Endothelial cell of umbilical vein (primary cell): ENCODE data around the gene OTOGL. TPM values are rescaled to one million over a fixed set of nuclear protein-coding genes. Genes with fewer than 3 reads are reported as not detected.

Source experiments
- BruUV-seq: library from RNA; stranded (reverse); fragments of 400-500 nt; replicated peaks from 2 replicates; lab custom pipeline; 2021; lab: Mats Ljungman, UMichigan
- CTCF ChIA-PET: fragments of 300-600, 350-600 bp; sonication (Branson Sonifier 250); formaldehyde crosslinking; loops from one replicate; lab custom pipeline; 2021; ENCODE audit warnings: antibody characterized with exemption, inconsistent platforms; lab: Charles Lee
- POLR2A ChIA-PET: fragments of 300-600, 350-600 bp; sonication (Branson Sonifier 250); formaldehyde crosslinking; loops from one replicate; lab custom pipeline; 2021; ENCODE audit warnings: antibody characterized with exemption, inconsistent platforms; lab: Charles Lee
- DNase-seq: peaks from one replicate; pipeline ENCODE4 v3.0.0-alpha.2; 2011; ENCODE audit warnings: low read depth, low spot score
- FAIRE-seq: peaks from 2 replicates; lab custom pipeline; 2011; peaks lifted over from hg19 to GRCh38; lab: Jason Lieb, UNC
- H2AFZ ChIP-seq: 2 replicates; pipeline ENCODE4 v1.6.0; 2012; ENCODE audit warnings: low read depth, low read length, control low read depth, inconsistent platforms
- H3K27ac ChIP-seq: 2 replicates; pipeline ENCODE4 v1.5.1; 2011; ENCODE audit warnings: low read depth, mild to moderate bottlenecking, control low read depth, low read length, moderate library complexity; ENCODE audit not compliant: insufficient read depth
- H3K27me3 ChIP-seq, 2 experiments: 2 replicates each; pipeline versions ENCODE4 v1.6.0 to v1.6.1; 2011; ENCODE audit warnings: low read length in 2 of 2, mixed read lengths in 1 of 2; ENCODE audit not compliant: control insufficient read depth in 2 of 2, insufficient read depth in 2 of 2
- H3K36me3 ChIP-seq, 2 experiments: 2 replicates in 1 of 2; 3 replicates in 1 of 2; pipeline ENCODE4 v1.5.1; 2011; ENCODE audit warnings: low read length in 2 of 2, mild to moderate bottlenecking in 1 of 2, moderate library complexity in 1 of 2; ENCODE audit not compliant: control insufficient read depth in 2 of 2, insufficient read depth in 2 of 2; ENCODE audit errors: extremely low read depth in 1 of 2
- H3K4me1 ChIP-seq: 3 replicates; pipeline ENCODE4 v1.5.1; 2011; ENCODE audit warnings: mild to moderate bottlenecking, low read length; ENCODE audit not compliant: control insufficient read depth, insufficient read depth; ENCODE audit errors: extremely low read depth
- H3K4me2 ChIP-seq: 2 replicates; pipeline ENCODE4 v1.6.1; 2011; ENCODE audit warnings: low read length, control low read depth, mixed read lengths; ENCODE audit not compliant: insufficient read depth
- H3K4me3 ChIP-seq, 3 experiments: fragments of 200-600 bp in 1 of 3; sonication (generic), shearing (Covaris generic) in 1 of 3; replicated peaks in 1 of 3; 2 replicates each; pipeline ENCODE4 v1.5.1; 2011 to 2016; ENCODE audit warnings: control low read depth in 3 of 3, low read length in 3 of 3, mild to moderate bottlenecking in 2 of 3, inconsistent platforms in 1 of 3, low read depth in 1 of 3, moderate library complexity in 1 of 3; ENCODE audit not compliant: insufficient read depth in 1 of 3
- H3K79me2 ChIP-seq: 2 replicates; pipeline ENCODE4 v1.6.0; 2012; ENCODE audit warnings: low read length, inconsistent platforms; ENCODE audit not compliant: control insufficient read depth, insufficient read depth
- H3K9ac ChIP-seq: replicated peaks from 2 replicates; pipeline ENCODE3; 2011; ENCODE audit warnings: low read length, control low read depth; ENCODE audit not compliant: insufficient read depth; ENCODE audit errors: extremely low read depth
- H3K9me1 ChIP-seq: replicated peaks from 3 replicates; pipeline ENCODE4 v1.6.0; 2011; ENCODE audit warnings: mild to moderate bottlenecking, low read length; ENCODE audit not compliant: control insufficient read depth, insufficient read depth; ENCODE audit errors: extremely low read depth
- H3K9me3 ChIP-seq: replicated peaks from 2 replicates; pipeline ENCODE4 v1.5.1; 2012; ENCODE audit warnings: low read length, inconsistent platforms; ENCODE audit not compliant: control insufficient read depth, insufficient read depth
- H4K20me1 ChIP-seq: replicated peaks from 2 replicates; pipeline ENCODE3; 2011; ENCODE audit warnings: mild to moderate bottlenecking, low read length; ENCODE audit not compliant: control insufficient read depth, insufficient read depth; ENCODE audit errors: extremely low read depth
- CTCF ChIP-seq, 2 donors: IDR thresholded peaks; 1 replicate in 1 of 2; 2 replicates in 1 of 2; pipeline ENCODE4 v1.5.1; 2011; ENCODE audit warnings: low read length in 2 of 2, mild to moderate bottlenecking in 2 of 2, moderate library complexity in 2 of 2, control low read depth in 1 of 2, inconsistent platforms in 1 of 2, low read depth in 1 of 2; ENCODE audit not compliant: insufficient read depth in 1 of 2; ENCODE audit errors: extremely low read depth in 1 of 2
- EZH2 ChIP-seq: IDR thresholded peaks from 2 replicates; pipeline ENCODE4 v1.6.1; 2012; ENCODE audit warnings: borderline replicate concordance, low read depth, mild to moderate bottlenecking, moderate library complexity, low read length, inconsistent platforms; ENCODE audit not compliant: severe bottlenecking
- FOS ChIP-seq: IDR thresholded peaks from 2 replicates; pipeline ENCODE4 v1.6.1; 2011; ENCODE audit warnings: mild to moderate bottlenecking, low read length, moderate library complexity, borderline replicate concordance; ENCODE audit not compliant: insufficient read depth
- GATA2 ChIP-seq: IDR thresholded peaks from 2 replicates; pipeline ENCODE4 v1.7.0; 2011; ENCODE audit warnings: low read depth, mild to moderate bottlenecking, moderate library complexity, mixed read lengths, low read length; ENCODE audit not compliant: insufficient read length, insufficient read depth
- JUN ChIP-seq: IDR thresholded peaks from 2 replicates; pipeline ENCODE4 v1.6.1; 2011; ENCODE audit warnings: borderline replicate concordance, low read depth; ENCODE audit not compliant: insufficient read length, insufficient read depth
- MAX ChIP-seq: IDR thresholded peaks from 2 replicates; pipeline ENCODE4 v1.6.1; 2011; ENCODE audit not compliant: insufficient read depth, insufficient read length
- MYC ChIP-seq: IDR thresholded peaks from one replicate; pipeline ENCODE4 v1.6.1; 2011; ENCODE audit warnings: mild to moderate bottlenecking, low read depth, low read length
- POLR2A ChIP-seq: IDR thresholded peaks from 2 replicates; pipeline ENCODE4 v1.6.1; 2012; ENCODE audit warnings: low read depth, mild to moderate bottlenecking, control low read depth, low read length
- POLR2AphosphoS5 ChIP-seq: IDR thresholded peaks from 2 replicates; pipeline ENCODE4 v1.6.1; 2012; ENCODE audit warnings: low read depth, mild to moderate bottlenecking, control low read depth, low read length, moderate library complexity; ENCODE audit not compliant: insufficient read depth
- dilution Hi-C: fragments of 300-500 bp; cut with MboI; formaldehyde crosslinking; loops from one replicate; pipeline ENCODE4 v1.15.0; 2019; ENCODE audit warnings: low sequenced_read_pairs; ENCODE audit not compliant: extremely low pct_ligation_motif_present
- intact Hi-C: fragments of 100-400 bp; cut with micrococcal nuclease; formaldehyde crosslinking; loops from one replicate; pipeline ENCODE4 v1.10.0; 2022
- polyA plus RNA-seq, 4 experiments: library from polyadenylated mRNA; depleted of rRNA in 3 of 4; stranded (reverse) in 3 of 4; unstranded in 1 of 4; fragments of >200 nt; gene quantifications; 2 replicates each; pipeline versions ENCODE4 v1.2.1 to v1.2.3, GENCODE V29; 2011 to 2012; ENCODE audit warnings: missing spikeins in 1 of 4
- total RNA-seq: library from RNA; stranded (reverse); gene quantifications from 2 replicates; pipeline ENCODE4 v1.2.3, GENCODE V29; 2021

The OTOGL gene
- total and polyA plus RNA-seq, 2 donors (not counting 3 experiments of a cell fraction or from before 2014, with no cell fraction given): 1.4 to 2.0 TPM

DNA sequence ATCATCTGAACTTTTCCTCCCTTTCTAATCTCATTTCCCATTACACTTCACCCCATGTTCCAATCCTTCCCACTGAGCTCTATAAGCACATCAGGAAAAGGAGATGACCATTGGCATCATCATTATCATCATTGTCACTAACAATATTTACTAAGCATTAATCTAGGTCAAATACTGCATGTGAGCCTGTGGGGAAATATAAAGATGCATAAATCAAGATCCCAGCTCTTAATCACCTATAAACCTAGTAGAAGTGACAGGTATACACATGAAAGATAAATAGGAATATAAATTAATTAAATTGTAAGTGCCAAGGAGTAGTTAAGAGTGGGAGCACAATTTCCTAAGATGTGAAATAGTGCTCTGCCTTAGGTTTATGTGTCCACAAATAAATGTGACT, 100.6 kb downstream of the OTOGL start:
- H3K9ac ChIP-seq: no peak overlapping the region
- H3K79me2 ChIP-seq: no peaks in the 10 kb centered on the region
- FAIRE-seq (no peak), DNase-seq (no peak)
- no peaks in the 10 kb centered on the region for H3K4me1 ChIP-seq
- no peak overlapping the region for H3K4me3 ChIP-seq
- dilution Hi-C loops: no loop called here
- ChIA-PET POLR2A (no interaction called here), CTCF (interaction anchor here (0.6 to 6.9 kb wide), 7 partner anchors 27 to 563 kb away, joined by 3 to 89 read pairs (median 4); no protein-coding TSS in a partner anchor)
- H2AFZ ChIP-seq: no peak overlapping the region
- TF ChIP-seq MAX (no peak), EZH2 (no peak), GATA2 (no peak), JUN (no peak), MYC (no peak), POLR2A (no peak), POLR2AphosphoS5 (no peak), CTCF (IDR thresholded peaks at IDR 0.05; ENCODE audit: extremely low read depth in 1 of 2, insufficient read depth in 1 of 2, low read depth in 1 of 2, low read length in 2 of 2) (no peak), FOS (no peak)
- H3K9me3 ChIP-seq: no peaks in the 10 kb centered on the region
- no peak overlapping the region for H3K4me2 ChIP-seq
- BruUV-seq: no TSS peak
- H3K27ac ChIP-seq: no peak overlapping the region
- H4K20me1 ChIP-seq: no peaks in the 10 kb centered on the region
- H3K9me1 ChIP-seq: no peaks in the 10 kb centered on the region
- H3K27me3 ChIP-seq: no peaks in the 10 kb centered on the region
- intact Hi-C loops: loop anchor here (5.0 to 10.0 kb wide), 3 partner anchors 157 to 1057 kb away; no protein-coding TSS in a partner anchor
- H3K36me3 ChIP-seq: no peaks in the 10 kb centered on the region
